Measurements from ENCODE around the gene HAS3. TPM values are rescaled to one million over a fixed set of nuclear protein-coding genes. Genes with fewer than 3 reads are reported as not detected.
"Not testable (repeated sequence)": the region's sequence is repeated elsewhere in the genome, so short reads cannot be mapped to it uniquely, and the experiment has no call there.

The HAS3 gene
- total RNA-seq = under 1 TPM; 0.26 to 0.99 TPM

DNA sequence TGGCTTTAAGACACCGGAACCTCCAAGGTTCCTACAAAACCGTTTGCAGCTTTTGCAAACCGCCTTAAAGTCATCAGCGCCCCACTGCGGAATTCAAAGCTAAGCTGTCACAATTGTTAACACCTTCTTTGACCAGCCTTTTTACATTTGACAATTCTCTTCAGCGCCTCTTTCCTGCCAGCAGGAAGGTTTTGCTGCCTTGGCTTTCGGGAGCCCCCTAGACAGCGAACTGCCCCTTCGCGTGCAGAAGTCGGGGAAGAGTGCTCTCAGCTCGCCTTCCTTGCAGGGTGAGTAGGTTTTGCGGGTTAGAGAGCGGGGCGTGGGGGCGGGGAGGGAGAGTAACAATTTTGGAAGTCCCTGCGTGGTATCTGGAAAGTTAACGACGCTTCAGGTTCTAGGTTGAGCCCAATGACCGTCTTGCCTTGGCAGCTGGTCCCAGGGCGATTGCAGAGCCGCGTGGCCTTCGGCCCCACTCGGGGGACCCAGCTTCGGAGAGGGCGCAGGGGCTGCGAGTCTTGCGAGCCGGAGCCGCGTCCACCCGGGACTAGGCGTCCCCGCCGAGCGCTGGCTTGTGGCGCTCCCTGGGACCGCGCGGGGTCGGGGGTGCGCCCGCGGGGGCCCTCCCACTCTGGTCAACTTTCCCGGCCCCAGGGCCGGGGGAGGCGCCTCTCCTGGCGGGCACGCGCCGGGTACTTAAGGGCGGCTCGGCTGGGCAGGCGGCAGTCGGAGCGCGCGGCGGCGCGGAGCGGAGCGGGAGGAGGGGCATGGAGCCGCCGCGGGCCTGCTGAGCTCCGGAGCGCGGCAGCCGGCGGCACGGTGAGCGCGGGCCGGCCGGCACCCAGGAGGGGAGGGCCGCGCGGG is at the start of gene HAS3:
TSS of gene HAS3 (plus strand) at position 153 of the 861 bp plus-strand sequence. CDS start 3,743 bp downstream, outside the sequence.
- peak within 1 kb of the TSS in 3 of 4 donors; percentile 19 to 61 (median 35) for H3K27ac ChIP-seq
- peak within 1 kb of the TSS; percentile 29 to 41 for H3K4me3 ChIP-seq
- intact Hi-C loops (cut with DNase I) = no loop called here
- ATAC-seq (peak; percentile 78), DNase-seq (peak; percentile 58 to 77 (median 64))
- H3K9me3 ChIP-seq = no peaks in the 10 kb centered on the region
- TF ChIP-seq POLR2A (IDR thresholded peaks at IDR 0.05) = peak in 2 of 3 donors; percentile 35 to 43
- peak in 5 of 7 experiments; percentile 15 to 39 (median 33) for TF ChIP-seq CTCF (IDR thresholded peaks at IDR 0.05)
- peaks cover 33% of the 10 kb centered on the region for H3K4me1 ChIP-seq
- WGBS, 2 donors = 0 to 1% methylated on average over 19 to 71 of the region's 80 CpGs
- no peaks in the 10 kb centered on the region for H3K27me3 ChIP-seq
- no peaks in the 10 kb centered on the region for H3K36me3 ChIP-seq (replicated peaks in 1 of 2; ENCODE audit: insufficient read depth in 1 of 2, low read depth in 2 of 2)

- no peaks in the 10 kb centered on the region for H3K36me3 ChIP-seq (replicated peaks in 1 of 2; ENCODE audit: insufficient read depth in 1 of 2, low read depth in 2 of 2)
- peaks cover 12% of the 10 kb centered on the region for H3K4me1 ChIP-seq
- no peaks in the 10 kb centered on the region for H3K27me3 ChIP-seq
- H3K27ac ChIP-seq = peak overlapping the region in 1 of 4 donors; percentile 73
- no peak overlapping the region for H3K4me3 ChIP-seq
- 100% methylated on average over 1 of the region's 1 CpG for WGBS, 2 donors
- intact Hi-C loops (cut with DNase I) = no loop called here
- no peaks in the 10 kb centered on the region for H3K9me3 ChIP-seq
- DNase-seq (no peak), ATAC-seq (no peak)
- TF ChIP-seq CTCF (IDR thresholded peaks at IDR 0.05) (no peak), POLR2A (IDR thresholded peaks at IDR 0.05) (no peak)
These were observed 49.5 kb upstream of the HAS3 start for GRCh38 chr16:69055980-69056379.

DNA sequence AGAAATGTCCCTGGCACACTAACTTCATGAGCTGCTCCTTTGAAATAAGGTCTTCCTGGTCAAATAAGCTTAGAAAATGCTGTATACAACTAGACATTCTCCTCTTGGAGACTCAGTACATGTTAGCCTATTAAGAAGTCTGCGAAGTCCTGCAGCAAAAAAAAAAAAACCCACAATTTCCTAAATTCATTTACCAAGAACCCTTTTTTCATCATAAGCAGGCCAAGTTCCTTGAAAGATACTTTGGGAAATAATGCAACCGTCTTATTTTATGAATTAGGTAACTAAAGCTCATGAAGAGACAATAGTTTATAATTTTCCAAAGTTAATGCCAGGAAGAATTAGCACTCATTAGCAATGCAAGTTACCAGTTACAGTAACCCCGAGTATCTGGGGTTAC is 49.0 kb upstream of the HAS3 start:
- Histone ChIP-seq H3K36me3 (replicated peaks in 1 of 2; ENCODE audit: insufficient read depth in 1 of 2, low read depth in 2 of 2) (no peaks in the 10 kb centered on the region), H3K27me3 (no peaks in the 10 kb centered on the region), H3K4me3 (no peak overlapping the region), H3K27ac (peak overlapping the region in 1 of 4 donors; percentile 73), H3K4me1 (peaks cover 12% of the 10 kb centered on the region), H3K9me3 (no peaks in the 10 kb centered on the region)
- TF ChIP-seq POLR2A (IDR thresholded peaks at IDR 0.05) (no peak), CTCF (IDR thresholded peaks at IDR 0.05) (no peak)
- DNase-seq = no peak
- intact Hi-C loops (cut with DNase I) = no loop called here
- 80 to 90% methylated on average over 3 of the region's 3 CpGs for WGBS, 2 donors
- ATAC-seq = no peak

- H3K27ac ChIP-seq = peak overlapping the region; percentile 52 to 79 (median 68)
- peaks cover 12% of the 10 kb centered on the region for H3K4me1 ChIP-seq
- H3K36me3 ChIP-seq (replicated peaks in 1 of 2; ENCODE audit: insufficient read depth in 1 of 2, low read depth in 2 of 2) = no peaks in the 10 kb centered on the region
- intact Hi-C loops (cut with DNase I) = no loop called here
- 41 to 60% methylated on average over 10 to 11 of the region's 11 CpGs for WGBS, 2 donors
- H3K27me3 ChIP-seq = no peaks in the 10 kb centered on the region
- H3K9me3 ChIP-seq = no peaks in the 10 kb centered on the region
- H3K4me3 ChIP-seq = no peak overlapping the region
- peak; percentile 31 to 66 (median 44) for DNase-seq
- ATAC-seq = peak; percentile 89
- no peak for TF ChIP-seq POLR2A (IDR thresholded peaks at IDR 0.05)
- TF ChIP-seq CTCF (IDR thresholded peaks at IDR 0.05) = no peak
These were observed 47.8 kb upstream of the HAS3 start for GRCh38 chr16:69057400-69058378.

GRCh38 chr16:69063491-69063890 is 42.0 kb upstream of the HAS3 start:
- H3K9me3 ChIP-seq; intact Hi-C loops (cut with DNase I); DNase-seq; H3K4me3 ChIP-seq; ATAC-seq; H3K4me1 ChIP-seq; H3K27me3 ChIP-seq; H3K27ac ChIP-seq; H3K36me3 ChIP-seq (replicated peaks in 1 of 2; ENCODE audit: insufficient read depth in 1 of 2, low read depth in 2 of 2): not testable (repeated sequence)
- 94 to 99% methylated on average over 6 to 8 of the region's 8 CpGs for WGBS, 2 donors

Data from body of pancreas (tissue), 4 donors.